HG02642 (cell line): ENCODE results near the gene JUN.

ENCODE experiments used
- ATAC-seq: cut with Tn5 transposase; IDR thresholded peaks from one replicate; pipeline ENCODE4 v1.9.1; 2021; ENCODE audit warnings: mild to moderate bottlenecking; ENCODE audit not compliant: unreplicated experiment, poor library complexity

Gene JUN

GRCh38 chr1:58784758-58785441 lies 1.1 kb upstream of the JUN start:
- ATAC-seq: peak; percentile 6

DNA sequence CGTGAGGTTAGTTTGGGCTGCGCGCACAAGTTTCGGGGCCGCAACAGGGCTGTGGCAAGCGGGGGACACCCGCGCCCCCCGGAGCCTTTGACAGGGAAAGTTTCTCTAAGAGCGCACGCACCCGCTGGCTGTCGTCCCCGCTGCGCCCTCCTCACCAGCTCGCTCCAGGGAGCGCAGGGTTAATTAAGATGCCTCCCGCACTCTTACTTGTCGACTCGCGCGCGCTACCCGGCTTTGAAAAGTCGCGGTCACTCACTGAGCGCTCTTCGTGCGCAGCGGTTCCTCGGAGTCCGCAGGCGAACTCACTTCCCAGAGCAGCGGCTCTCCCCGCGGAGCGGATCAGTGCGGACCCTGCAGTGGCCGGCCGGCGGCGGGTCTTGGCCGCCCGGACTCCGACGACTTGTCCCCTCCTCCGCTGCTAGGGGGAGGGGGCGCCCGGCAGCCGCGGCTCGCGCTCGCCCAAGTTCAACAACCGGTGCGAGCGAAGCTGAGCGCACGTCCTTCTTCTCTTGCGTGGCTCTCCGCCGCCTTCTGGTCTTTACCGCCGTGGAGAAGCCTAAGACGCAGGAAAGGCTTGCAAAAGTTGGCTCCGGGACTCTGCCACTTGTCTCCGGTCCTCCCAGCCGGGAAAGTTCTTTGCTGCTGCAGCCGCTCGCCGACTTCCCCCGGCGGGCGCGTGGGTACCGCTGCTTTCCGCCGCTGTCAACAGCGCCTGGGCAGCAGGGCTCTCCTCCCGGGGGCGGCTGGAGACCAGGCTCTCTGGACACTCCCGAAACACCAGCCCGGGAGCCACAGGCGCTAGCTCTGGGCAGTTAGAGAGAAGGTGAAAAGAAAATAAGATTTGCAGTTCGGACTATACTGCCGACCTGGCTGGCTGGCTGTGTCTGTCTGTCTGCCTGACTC lies 506 bp downstream of the JUN start:
- ATAC-seq: peak; percentile 2

DNA sequence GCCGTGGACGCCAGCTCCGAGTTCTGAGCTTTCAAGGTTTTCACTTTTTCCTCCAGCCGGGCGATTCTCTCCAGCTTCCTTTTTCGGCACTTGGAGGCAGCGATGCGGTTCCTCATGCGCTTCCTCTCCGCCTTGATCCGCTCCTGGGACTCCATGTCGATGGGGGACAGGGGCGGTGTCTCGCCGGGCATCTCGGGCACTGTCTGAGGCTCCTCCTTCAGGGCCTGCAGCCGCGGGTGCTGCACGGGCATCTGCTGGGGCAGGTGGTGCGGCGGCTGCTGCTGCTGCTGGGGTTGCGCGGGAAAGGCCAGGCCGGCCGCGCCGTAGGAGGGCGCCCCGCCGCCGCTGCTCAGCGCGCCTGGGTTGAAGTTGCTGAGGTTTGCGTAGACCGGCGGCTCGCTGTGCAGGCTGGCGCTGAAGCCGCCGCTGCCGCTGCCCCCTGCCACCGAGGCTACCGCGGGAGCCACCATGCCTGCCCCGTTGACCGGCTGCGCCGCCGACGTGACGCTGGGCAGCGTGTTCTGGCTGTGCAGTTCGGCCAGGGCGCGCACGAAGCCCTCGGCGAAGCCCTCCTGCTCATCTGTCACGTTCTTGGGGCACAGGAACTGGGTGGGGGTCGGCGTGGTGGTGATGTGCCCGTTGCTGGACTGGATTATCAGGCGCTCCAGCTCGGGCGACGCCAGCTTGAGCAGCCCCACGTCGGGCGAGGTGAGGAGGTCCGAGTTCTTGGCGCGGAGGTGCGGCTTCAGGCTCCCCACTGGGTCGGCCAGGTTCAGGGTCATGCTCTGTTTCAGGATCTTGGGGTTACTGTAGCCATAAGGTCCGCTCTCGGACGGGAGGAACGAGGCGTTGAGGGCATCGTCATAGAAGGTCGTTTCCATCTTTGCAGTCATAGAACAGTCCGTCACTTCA lies 1.4 kb downstream of the JUN start:
- ATAC-seq: no peak

- ATAC-seq: no peak
Observed at GRCh38 chr1:58781541-58782177, 2.2 kb downstream of the JUN start.

- no peak for ATAC-seq
Observed at GRCh38 chr1:58780836-58781452, 2.9 kb downstream of the JUN start.

DNA sequence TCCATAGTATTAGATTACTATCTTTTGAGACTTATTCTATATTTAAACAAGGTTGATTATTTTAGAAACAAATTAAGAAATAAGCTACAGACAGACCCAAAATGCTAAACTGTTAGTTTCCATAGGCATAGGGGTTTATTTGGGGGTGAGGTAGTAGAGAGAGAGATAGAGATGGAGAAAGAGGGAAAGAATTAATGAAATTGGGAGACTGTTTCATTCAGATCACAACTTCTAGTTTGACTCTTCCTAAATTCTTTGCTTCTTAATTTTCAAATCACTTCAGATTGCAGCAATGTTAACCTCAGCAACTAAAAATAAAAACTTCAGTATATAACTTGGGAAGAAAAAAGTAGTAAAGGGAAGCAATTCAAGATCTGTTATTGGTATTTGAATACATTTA lies 3.4 kb downstream of the JUN start:
- no peak for ATAC-seq

DNA sequence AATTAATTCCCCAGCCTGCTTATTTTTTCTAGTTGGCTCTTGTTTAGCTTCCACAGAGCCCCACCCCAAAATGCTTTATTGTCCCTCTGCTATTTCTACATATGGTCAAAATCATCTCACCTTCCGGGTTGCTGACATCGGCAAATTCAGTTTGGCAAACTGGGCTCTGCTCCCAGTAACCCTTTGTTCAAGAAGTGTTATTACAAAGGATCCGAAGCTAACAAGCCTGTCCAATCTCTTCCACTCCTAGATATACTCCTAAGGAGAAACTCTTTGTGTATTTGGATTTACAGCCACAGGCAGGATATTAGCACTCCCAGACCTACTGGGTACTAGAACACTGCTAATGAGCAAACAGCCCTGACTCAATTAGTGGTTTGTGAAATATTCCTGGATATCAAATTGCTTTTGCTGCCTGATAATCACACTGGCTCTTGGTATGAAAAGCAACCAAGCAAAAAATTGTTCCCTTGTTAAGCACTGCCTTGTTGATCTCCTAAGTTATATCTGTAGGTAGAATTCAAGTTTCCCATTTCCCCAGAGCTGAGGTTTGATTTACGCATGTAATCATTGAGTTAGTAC lies 4.0 kb downstream of the JUN start:
- ATAC-seq: no peak

DNA sequence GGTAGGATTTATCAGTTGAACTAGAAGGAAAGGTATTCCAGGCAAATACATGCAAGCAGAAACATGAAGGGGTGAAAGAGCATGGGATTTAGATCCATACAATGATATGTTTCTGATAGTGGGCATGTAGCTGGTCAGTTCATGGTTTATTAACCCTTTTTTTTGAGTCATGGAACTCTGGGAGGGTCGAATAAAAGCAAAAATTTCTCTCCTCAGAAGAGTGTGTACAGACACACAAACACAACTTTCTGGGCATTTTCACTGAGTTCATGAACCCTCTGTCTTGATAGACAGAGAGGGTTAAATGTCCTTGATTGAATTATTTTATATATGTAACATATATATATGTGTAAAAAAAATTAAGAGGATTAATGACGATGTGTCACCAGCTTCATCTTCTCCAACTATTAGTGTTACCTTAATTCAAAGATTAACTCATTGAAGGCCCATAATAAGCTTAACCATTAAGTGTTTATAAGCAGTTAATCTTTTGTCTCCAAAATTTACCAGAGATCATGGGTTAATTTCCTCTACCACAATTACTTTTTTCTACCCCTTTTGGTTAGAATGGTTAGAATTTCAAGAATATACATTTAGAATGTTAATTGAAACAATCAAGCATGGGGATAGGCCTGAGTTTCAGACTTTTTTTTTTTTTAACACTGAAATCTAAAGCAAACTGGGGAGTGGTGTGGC lies 4.6 kb downstream of the JUN start:
- ATAC-seq: no peak

DNA sequence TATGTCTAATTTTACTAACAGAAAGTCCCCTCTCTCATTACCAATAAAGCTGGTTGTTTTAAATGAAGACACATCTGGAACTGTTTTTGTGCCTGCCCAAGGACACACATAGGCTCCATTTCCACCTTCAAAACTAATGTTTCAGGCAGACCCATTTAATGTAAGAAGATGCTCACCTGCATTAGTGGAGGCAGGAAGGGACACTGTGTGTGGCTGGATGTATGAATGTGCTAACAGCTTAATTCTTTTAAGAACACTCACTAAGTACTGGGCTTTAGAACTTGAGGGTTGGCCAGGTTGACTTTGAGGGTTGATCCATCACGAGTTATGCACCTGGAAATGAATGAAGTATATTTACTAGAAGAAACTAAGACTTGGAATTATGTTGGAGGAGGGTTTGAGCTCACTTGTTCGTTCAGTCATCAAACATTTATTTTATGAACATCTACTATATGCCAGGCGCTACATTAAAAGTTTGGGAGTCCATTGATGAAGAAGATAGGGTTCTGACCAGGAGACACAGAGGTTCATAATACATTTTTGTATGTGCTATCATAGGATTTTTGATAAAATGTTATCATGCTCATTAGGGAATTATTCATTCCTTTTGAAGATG lies 5.4 kb downstream of the JUN start:
- ATAC-seq: no peak

GRCh38 chr1:58774027-58774426 lies 9.8 kb downstream of the JUN start:
- ATAC-seq: no peak

DNA sequence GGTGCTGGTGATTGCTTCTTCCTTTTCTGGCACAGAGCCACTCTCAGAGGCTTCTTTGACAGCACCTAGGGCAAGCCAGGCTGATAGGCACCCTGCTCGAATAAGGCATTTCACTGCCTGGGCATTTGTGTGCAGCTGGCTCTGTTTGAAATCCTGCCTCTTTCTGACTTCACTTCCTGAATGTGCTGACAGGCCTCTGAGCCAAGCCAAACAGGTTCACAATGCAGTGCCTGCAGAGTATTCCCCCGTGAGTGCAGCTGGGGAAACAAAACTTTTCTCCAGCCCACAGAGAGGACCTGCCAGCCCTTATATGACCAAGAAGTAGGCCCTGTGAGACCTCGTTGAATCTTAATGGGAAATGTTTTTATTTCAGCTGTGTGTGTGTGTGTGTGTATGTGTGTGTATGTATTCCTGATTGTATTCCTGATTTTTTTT lies 10.4 kb downstream of the JUN start:
- ATAC-seq: peak; percentile 77

- no peak for ATAC-seq
Observed at GRCh38 chr1:58769809-58770320, 14.0 kb downstream of the JUN start.

DNA sequence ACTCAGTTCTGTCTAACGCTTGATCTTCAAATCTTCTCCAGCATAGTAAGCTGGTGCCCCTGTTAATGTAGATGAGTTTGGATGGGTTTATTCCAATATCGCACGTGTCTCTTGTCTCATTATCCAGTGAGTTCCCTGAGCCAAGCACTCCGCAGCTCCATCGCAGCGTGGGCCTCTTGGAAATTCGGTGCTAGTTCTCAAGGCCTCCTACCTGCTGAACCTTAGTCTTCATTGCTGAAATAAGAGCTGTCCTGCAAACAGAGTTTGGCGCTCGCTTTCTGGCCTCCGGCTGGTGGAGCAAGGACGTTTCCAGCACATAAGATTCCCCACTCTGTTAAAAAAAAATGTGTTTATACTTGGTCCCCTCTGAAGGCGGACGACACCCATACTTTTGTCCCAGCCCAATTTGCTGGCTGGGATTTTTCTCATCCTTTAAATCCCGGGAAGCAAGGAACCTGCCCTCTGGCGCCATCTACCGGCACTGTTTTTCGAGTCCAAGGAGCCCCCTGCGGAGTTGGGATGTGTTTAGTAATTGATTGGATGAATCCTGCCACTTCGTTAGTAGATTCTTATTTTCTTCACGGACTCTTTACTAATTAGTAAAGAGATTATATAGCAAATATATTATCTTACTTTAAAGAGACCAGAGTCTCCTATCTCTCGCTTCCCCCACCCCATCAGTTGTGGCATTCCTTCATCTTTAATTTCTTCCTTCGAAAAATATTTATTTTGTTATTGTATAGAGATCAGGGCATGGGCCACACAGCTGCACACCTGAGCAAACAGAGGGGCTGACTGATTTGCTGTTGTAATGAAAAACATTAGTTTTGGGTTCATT lies 14.7 kb downstream of the JUN start:
- no peak for ATAC-seq

- no peak for ATAC-seq
Observed at GRCh38 chr1:58768191-58768731, 15.6 kb downstream of the JUN start.

DNA sequence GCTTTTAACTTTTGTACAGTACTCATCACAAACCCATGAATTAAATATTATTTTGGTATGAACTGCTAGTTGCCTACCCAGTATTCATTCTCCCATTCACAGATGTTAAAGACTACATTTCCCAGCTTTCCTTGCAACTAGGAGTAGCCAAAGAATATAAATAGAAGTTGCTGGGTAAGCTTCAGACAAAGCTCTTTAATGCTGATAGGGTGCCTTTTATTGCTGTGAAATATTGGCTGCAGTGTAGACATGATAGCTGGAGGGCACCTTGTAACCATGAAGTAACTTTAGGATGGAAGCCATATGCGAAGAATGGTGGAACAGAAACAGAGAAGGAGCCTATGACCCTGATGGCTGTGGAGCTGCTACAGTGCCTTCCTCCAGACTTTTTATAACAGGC lies 16.7 kb downstream of the JUN start:
- no peak for ATAC-seq

DNA sequence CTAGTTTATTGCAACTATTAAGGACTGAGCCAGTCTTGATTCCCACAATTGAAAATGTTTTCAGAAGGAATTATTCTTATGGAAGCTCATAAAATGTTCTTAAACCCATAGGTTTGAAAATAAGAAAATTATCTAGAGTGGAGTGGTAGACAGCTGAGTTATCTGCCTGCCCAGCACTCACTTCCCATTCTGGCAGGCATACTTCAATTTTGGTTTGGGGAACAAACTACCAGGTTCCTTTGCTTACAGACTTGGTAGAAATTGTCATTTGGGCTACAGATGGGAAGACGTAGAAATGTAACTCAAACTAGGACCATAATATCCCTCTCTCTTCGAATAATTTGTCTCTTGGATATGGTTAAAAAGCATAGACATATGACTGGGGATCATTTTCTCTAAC lies 18.4 kb downstream of the JUN start:
- ATAC-seq: no peak

DNA sequence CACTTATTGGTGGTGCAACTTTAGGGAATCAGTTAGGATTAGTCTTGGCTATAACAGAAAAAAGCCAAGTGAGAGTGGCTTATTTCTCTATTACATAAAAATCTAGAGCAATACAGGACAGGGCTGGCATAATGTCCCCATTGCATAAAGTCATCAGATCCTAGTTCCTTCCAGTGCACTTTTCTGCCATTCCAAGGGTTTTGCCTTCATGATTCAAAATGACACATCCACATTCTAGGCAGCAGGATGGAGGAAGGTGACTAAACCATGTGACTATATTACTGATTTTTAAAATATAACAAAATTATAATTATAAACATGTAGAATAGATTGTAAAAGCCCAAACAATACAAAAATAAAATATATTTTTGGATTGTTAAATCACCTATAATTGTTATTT lies 18.8 kb downstream of the JUN start:
- no peak for ATAC-seq
